ENCODE measurements around the gene C9orf57.
"Not testable (repeated sequence)": the region's sequence is repeated elsewhere in the genome, so short reads cannot be mapped to it uniquely, and the experiment has no call there.

Gene C9orf57

DNA sequence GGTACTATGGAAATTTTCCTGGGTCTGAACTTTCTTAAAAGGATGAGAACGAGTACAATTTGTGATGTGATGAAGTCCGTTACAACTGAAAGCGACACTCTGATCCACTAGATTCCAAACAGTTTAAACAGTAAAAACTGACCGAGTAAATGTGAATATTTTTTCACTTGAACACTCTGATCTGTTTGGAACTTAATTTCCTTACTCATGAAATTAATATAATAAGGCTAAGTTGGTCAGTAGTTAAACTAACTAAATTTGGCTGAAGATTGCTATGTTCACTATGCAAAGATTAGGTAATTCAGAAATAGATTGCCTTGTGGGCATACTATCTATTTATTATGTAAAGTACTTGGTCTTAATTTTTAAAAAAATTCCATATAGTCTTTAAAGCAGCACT is at the start of gene C9orf57:
Gene C9orf57, minus strand, starts transcription at position 101 of the 400 bp plus-strand sequence. CDS start 1,282 bp downstream, outside the sequence.
- no peak for DNase-seq (ENCODE audit: low read depth in 2 of 2)

GRCh38 chr9:72102520-72102919 is 42.1 kb upstream of the C9orf57 start:
- no peak for DNase-seq (ENCODE audit: low read depth in 2 of 2)

DNA sequence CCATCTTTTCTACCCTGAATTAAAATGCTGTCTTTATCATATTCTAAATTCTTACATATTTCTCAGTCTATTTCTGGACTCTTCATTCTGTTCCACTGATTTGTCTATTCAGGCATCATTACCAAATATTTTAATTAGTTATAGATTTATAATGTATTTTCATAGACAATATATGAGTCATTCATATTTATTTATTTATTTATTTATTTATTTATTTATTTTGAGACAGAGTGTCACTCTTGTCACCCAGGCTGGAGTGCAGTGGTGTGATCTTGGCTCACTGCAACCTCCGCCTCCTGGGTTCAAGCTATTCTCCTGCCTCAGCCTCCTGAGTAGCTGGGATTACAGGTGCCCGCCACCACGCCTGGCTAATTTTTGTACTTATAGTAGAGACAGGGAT is 35.1 kb upstream of the C9orf57 start:
- DNase-seq (ENCODE audit: low read depth in 2 of 2): not testable (repeated sequence)

DNA sequence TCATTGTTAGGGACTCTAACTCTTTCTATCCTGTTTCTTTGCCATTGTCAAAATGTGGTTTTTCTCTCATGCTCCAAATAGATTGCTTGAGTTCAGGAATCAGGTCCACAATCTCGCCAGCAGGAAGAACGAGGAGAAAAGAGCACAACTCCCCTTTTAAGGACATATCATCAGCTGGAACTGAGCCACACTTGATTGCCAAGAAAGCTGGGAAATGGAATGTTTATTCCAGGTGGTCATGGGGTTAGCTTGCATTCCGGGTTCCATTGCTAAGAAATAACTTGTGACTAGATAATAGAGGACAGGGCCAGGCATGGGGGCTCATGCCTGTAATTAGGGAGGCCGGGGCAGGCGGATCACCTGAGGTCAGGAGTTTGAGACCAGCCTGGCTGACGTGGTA is 32.4 kb upstream of the C9orf57 start:
- DNase-seq (ENCODE audit: low read depth in 2 of 2): no peak

DNA sequence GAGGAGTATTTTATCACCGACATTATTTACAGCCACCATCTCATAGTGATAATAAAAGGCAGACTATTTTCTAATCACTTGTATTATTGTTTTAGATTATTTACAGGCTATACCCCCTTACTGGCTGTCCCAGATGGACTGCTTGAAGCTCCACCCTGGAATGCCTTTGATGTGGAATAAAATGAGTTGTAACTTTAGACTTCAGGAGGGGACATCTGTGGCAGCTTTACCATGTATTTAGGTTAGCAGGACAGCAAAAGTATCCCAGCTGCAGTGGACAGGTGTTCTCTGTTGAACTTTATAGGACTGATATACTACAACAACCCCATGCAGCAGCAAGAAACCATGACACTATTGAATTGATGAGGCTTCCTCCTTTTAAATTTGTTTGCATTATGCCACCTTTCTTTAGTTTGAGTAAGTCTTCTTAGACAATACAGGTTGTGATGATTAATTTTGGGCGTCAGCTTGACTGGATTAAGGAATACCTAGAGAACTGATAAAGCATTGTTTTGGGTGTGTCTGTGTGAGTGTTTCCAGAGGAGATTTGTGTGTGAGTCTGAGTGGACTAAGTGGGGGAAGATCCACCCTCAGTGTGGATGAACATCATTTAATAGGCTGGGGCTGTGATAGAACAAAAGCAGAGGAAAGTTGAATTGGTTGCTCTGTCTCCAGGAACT is 29.2 kb upstream of the C9orf57 start:
- no peak for DNase-seq (ENCODE audit: low read depth in 2 of 2)

GRCh38 chr9:72082536-72082935 is 22.1 kb upstream of the C9orf57 start:
- DNase-seq (ENCODE audit: low read depth in 2 of 2): no peak

DNA sequence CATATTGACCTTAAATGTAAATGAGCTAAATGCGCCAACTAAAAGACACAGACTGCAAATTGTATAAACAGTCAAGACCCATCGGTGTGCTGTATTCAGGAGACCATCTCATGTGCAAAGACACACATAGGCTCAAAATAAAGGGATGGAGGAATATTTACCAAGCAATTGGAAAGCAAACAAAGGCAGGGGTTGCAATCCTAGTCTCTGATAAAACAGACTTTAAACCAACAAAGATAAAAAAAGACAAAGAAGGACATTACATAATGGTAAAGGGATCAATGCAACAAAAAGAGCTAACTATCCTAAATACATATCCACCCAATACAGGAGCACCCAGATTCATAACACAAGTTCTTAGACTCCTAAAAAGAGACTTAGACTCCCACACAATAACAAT is 14.3 kb upstream of the C9orf57 start:
- DNase-seq (ENCODE audit: low read depth in 2 of 2): not testable (repeated sequence)

DNA sequence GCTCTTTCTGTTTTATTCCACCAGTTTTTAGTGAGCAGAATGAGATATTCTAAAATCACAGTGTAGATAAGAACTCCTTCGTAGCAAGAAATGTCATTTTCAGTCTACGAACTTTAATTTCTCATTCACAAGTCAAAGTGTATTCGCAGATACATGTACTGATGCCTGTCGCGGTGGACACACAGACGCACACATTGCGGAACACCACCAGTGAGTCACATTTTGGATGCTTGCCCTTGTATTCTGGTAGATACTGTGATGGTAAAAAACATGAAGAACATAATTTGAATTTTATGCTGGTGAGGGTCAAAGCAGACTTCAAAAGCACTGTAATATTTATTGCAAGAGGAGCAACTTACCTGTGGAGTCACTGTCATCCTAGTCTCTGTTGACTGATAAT is 4.7 kb upstream of the C9orf57 start:
- no peak for DNase-seq (ENCODE audit: low read depth in 2 of 2)

DNA sequence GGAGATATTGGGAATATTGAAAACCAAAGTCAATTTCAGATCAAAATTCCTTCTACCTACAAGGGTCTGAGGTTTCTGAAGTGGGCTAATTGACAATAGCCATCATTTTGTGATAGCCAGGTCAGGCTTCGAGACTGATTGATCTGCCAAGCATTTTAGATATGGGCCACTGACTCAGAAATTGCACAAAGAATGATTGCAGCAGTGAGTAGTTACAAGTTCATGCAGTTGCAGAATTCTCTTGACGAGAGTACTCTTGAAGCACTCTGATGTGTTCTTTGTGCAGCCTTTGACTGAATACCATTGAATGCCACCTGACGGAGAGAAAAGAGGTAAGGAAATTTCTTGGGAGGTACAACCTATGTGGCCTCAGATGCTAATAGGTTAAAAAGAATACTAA is 8.3 kb downstream of the C9orf57 start:
- DNase-seq (ENCODE audit: low read depth in 2 of 2): no peak

DNA sequence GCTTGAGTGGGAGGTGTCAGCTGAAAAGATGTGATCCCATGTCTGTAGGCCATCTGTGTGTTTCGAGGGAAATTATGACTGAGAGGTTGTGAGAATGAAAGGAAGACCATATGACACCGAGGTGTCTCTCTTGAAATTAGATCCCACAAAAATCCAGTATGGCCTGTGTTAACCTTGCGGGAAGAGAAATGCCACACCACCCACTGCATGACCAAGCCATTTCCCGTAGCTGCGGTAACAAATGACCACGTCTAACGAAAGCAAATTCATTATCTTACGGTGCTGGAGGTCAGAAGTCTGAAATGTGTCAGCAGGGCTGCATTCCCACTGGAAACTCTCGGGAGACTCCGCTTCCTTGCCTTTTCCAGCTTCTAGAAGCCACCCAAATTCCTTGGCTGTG is 11.6 kb downstream of the C9orf57 start:
- no peak for DNase-seq (ENCODE audit: low read depth in 2 of 2)

DNA sequence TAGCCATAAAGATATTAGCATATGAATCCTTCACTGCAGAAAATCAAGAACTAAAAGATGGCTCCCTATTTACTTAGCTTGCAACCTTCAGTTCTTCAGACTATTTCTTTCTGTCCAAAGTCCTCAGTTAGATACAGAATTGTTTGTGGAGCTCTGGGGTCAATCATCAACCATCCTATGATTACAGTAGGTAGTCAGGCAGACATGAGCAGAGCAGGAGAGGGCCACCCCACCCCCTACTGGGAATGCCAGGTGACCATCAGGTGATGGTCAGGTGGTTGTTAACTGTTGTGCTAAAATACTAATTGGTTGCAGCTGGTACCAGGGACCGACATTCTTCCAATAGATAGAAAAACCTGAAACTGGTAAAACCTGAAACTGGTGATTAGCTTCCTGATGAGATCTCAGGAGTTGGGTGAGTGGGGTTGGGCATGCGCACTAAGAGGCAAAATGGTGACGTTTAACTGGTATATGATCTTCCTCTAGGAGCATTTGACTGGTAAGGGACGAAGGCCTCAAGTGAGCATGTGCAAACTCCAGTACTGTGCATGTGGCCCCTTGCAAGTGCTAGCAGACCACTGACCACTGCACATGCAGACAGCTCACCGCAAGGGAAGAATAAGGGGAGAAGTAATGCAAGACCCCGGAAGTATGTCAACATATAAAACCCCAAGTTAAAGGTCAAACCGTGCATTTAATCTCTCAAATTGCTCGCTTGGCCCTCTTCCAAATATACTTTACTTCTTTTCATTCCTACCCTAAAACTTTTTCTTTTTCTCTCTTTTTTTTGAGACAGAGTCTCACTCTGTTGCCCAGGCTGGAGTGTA is 13.6 kb downstream of the C9orf57 start:
- no peak for DNase-seq (ENCODE audit: low read depth in 2 of 2)

GRCh38 chr9:72044095-72044494 is 16.3 kb downstream of the C9orf57 start:
- DNase-seq (ENCODE audit: low read depth in 2 of 2): no peak

GRCh38 chr9:72043576-72043975 is 16.8 kb downstream of the C9orf57 start:
- DNase-seq (ENCODE audit: low read depth in 2 of 2): no peak

GRCh38 chr9:72042928-72043327 is 17.5 kb downstream of the C9orf57 start:
- DNase-seq (ENCODE audit: low read depth in 2 of 2): no peak

- DNase-seq (ENCODE audit: low read depth in 2 of 2): no peak
These were observed 18.6 kb downstream of the C9orf57 start for GRCh38 chr9:72041775-72042194.

- no peak for DNase-seq (ENCODE audit: low read depth in 2 of 2)
These were observed 19.0 kb downstream of the C9orf57 start for GRCh38 chr9:72041369-72041768.

- DNase-seq (ENCODE audit: low read depth in 2 of 2): no peak
These were observed 20.9 kb downstream of the C9orf57 start for GRCh38 chr9:72039532-72039931.

DNA sequence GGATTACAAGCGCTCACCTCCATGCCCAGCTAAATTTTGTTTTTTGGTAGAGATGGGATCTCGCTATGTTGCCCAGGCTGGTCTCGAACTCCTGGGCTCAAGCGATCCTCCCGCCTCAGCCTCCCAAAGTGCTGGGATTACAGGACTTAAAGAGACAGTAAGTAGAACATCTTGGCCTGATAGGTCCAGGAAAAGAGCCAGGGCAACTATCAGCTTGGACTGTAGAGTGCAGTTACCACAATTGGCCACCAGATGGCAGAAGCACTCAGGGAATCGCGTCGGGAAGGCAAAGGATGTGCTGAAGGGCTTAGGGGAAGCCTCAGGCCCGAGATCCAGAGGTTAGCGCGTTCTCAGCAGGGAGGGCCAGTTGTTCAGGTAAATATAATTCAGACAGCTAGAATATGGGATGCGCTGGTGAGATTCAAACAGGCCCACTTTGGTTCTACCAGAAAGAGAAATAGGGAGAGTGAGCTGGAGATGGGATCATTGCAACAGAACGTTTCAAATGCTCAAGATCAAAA is 21.5 kb downstream of the C9orf57 start:
- DNase-seq (ENCODE audit: low read depth in 2 of 2): peak; percentile 43 to 67

DNA sequence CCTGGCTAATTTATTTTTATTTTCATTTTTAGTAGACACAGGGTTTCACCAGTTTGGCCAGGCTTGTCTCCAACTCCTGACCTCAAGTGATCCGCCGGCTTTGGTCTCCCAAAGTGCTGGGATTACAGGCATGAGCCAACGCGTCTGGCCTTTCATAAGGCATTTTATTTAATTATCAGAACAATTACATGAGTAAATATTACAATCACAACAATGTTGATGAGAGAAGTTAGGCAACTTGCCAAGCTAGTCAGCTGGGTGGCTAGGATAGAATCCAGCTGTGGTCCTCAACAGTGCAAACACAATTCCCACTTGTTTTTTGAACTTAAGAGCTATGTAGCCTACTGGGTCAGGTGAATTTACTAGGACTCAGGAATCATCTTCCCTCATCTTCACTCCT is 22.0 kb downstream of the C9orf57 start:
- DNase-seq (ENCODE audit: low read depth in 2 of 2): no peak

GRCh38 chr9:72037571-72037970 is 22.8 kb downstream of the C9orf57 start:
- DNase-seq (ENCODE audit: low read depth in 2 of 2): no peak

DNA sequence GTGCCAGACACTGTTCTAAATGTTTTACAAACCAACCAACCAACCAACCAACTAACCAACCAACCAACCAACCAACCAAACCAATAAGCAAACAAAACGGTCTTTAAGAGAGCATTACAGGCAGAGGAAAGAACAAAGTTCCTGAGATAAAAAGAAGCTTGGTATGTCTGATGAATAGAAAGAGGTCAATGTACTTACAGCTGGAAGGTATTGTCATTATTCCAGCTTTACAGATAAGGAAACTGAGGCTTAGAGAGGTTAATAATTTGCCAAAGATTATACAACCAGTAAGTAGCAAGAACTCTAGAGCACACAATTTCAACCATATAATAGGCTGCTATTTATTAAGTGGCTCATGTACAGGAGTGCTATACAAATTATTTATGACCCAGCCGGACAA is 29.6 kb downstream of the C9orf57 start:
- no peak for DNase-seq (ENCODE audit: low read depth in 2 of 2)

DNA sequence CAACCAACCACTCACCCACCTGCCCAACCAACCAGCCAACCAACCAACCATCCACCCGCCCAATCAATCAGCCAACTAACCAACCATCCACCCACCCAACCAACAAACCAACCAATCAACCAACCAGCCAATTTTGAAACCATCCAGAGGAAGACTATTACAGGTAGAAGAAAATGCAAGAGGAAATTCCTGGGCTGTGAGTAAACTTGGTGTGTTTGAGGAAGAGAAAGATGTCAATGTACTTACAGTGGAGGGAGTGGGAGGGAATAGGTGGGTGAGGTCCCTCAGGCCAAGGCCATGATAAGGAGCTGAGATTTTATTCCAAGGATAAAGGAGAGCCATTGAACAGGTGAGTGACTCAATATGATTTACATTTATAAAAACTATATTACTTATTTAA is 30.4 kb downstream of the C9orf57 start:
- no peak for DNase-seq (ENCODE audit: low read depth in 2 of 2)

DNA sequence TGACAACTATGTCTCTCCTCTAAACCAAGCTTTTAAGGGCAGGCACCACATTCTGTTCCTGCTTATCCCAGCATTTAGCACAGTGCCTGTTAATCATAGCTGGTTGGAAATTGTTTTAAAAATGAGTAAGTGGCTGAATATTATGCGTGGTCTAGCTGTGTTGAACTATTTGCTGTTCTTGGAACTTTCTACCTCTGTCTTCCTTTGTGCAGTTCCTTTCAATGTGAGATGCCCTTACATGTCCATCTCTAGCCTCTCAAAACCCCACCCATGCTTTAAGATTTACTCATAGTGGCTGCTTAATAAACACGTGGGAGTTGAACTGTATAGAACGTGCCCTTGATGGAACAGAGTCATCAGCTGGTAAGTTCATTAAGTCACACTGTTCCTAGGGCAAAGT is 34.5 kb downstream of the C9orf57 start:
- no peak for DNase-seq (ENCODE audit: low read depth in 2 of 2)

Measured in stimulated activated CD4-positive, alpha-beta T cell treated with anti-CD3 and anti-CD28 coated beads, Interleukin-12 subunit alpha, Interleukin-12 subunit beta, amount 100 ng/mL, for 24 hours (primary cell).